Effector CD8-positive, alpha-beta T cell (primary cell): ENCODE results near the gene SRRM4.

Source experiments
- DNase-seq: peaks from one replicate; lab custom pipeline; 2025; lab: John Stamatoyannopoulos, UW

Gene SRRM4

GRCh38 chr12:119168721-119169120 lies 187.4 kb downstream of the SRRM4 start:
- DNase-seq, result no peak

GRCh38 chr12:119169150-119169549 lies 187.8 kb downstream of the SRRM4 start:
- no peak for DNase-seq

DNA sequence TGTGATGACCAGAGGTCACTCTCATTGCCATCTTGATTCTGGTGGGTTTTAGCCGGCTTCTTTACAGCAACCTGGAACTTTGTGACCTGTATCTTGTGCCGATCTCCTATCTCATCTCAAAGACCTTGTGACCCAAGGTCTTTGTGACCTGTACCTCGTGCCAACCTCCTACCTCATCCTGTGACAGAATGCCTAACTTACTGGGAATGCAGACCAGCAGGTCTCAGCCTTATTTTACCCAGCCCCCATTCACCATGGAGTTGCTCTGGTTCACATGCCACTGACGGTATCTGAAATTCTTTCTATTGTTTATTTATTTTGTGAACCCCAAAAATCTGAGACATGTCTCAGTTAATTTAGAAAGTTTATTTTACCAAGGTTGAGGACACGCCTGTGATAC lies 189.9 kb downstream of the SRRM4 start:
- DNase-seq, result no peak

DNA sequence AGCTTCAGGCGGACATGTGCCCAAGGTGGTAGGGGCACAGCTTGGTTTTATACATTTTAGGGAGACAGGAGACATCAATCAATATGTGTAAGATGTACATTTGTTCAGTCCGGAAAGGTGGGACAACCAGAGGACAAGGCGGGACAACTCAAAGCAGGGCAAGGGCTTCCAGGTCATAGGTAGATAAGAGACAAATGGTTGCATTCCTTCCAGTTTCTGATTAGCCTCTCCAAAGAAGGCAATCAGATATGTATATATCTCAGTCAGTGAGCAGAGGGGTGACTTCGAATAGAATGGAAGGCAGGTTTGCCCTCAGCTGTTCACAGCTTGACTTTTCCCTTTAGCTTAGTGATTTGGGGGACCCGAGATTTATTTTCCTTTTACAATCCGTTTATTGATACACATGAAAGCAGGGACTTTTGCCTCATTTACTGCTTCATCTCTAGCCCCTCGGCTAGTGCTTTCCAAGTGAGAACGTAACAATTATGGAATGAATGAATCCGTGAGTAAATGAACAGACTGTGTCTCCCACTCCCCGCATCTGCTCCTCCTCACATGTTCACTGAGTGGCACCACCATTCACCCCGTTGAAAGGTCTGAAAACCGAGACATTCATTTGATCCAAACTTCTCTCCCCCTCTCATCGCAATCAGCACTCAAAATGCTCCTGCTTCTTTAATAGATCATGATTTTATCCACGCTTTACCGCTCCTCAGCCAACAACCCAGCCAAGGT lies 190.5 kb downstream of the SRRM4 start:
- no peak for DNase-seq

DNA sequence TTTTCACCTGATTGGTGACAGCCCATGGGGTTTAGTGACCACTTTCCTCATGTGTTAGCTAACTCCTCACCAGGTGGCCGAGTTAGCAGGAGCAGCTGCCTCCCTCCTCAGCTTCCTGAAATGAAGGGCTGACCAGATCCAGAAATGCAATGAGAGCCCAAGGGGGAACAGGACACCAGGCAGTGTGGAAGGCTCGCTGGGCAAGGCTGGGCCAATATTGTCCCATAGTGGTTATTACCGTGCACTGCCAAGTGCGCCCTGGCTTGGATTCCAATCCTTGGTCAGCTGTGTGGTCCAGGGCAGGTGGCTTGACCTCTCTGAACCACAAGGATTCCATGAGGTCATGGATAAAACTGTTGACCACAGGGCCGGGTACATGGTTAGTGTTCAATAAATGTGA lies 193.7 kb downstream of the SRRM4 start:
- no peak for DNase-seq

GRCh38 chr12:119176267-119177055 lies 195.1 kb downstream of the SRRM4 start:
- no peak for DNase-seq

DNA sequence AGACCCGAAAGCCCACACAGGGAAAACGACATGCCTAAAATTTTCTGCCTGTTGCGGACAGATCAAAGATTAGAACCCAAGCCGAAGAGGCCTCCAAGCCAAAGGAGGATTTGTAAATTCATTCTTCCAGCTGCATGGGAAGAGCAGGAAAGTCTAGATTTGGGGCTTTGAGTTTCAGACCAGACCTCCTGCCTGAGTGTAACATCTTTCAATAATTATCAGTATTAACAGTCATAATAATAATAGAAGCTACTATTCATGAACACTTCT lies 195.7 kb downstream of the SRRM4 start:
- no peak for DNase-seq

DNA sequence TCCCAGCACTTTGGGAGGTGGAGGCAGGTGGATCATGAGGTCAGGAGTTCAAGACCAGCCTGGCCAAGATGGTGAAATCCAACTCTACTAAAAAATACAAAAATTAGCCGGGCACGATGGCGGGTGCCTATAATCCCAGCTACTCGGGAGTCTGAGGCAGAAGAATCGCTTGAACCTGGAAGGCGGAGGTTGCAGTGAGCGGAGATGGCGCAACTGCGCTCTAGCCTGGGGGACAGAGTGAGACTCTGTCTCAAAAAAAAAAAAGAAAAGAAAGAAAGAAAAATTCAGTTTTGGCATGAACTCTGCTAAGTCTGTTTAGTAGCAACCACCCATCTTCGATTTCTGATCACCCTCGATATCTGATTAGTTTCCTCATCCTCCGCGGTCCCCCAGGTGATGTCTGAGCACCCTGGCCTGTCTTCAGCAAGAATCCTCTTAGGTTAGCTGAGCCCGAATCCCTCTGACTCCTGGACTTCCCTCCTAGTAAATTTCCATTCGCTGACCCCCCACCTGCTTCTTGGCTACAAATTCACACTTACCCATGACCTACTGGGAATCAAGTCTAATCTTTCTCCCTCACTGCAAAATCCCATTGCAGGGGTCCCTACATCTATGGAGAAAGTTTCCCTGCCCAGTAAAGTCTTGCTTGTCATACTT lies 196.5 kb downstream of the SRRM4 start:
- no peak for DNase-seq

GRCh38 chr12:119178544-119179334 lies 197.4 kb downstream of the SRRM4 start, which contains the start of gene HSPB8:
Gene HSPB8, plus strand, starts transcription at chr12:119178931. Its CDS starts 382 bp downstream, at chr12:119179313.
- DNase-seq, result no peak

DNA sequence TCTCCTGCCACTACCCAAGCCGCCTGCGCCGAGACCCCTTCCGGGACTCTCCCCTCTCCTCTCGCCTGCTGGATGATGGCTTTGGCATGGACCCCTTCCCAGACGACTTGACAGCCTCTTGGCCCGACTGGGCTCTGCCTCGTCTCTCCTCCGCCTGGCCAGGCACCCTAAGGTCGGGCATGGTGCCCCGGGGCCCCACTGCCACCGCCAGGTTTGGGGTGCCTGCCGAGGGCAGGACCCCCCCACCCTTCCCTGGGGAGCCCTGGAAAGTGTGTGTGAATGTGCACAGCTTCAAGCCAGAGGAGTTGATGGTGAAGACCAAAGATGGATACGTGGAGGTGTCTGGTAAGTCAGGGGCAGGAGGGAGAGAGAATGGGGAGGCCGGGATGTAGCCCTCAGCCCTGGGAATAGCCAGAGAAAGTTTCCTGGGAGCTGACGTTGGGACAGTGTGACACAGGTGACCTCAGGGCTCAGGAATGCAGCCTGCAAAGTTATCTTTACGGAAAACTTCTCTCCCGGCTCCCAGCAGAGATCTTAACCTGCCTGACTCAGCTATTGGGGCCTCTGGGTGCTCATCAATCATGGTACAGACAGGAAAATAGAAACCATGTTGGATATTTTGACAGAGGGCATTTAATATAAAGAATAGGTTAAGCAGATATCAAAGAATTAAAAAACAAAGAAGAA lies 198.1 kb downstream of the SRRM4 start:
- DNase-seq, result no peak

DNA sequence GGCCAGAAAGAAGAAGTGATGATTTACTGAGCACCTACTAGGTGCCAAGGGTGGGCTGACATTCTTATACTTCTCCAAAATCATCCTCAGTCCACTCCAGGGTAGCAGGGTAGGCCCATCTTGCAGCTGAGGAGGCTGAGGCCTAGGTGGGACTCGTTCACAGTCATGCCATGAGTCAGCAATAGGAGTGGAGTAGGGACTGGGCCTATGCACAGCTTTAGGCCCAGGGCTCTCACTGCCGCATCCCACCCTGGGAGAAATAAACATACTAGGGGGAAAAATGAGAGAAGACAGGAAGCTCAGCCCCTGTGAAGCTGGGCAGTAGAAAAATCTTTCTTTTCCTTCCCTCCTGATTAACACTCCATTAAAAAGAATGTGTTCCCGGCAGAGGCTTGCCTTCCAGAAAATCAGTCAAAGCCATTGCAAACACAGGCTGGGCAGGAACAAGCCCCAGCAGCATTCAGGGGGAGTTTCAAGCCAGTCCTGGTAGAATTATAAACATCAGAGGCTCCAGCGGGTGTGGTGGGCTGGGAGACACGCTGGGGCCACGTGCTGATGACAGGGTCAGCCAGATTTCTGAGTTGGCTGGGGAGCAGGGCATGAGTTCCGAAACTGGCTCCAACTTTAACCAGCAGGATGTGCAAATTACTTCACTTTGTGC lies 199.2 kb downstream of the SRRM4 start:
- no peak for DNase-seq

- no peak for DNase-seq
These were observed 199.9 kb downstream of the SRRM4 start for GRCh38 chr12:119181202-119181601.

DNA sequence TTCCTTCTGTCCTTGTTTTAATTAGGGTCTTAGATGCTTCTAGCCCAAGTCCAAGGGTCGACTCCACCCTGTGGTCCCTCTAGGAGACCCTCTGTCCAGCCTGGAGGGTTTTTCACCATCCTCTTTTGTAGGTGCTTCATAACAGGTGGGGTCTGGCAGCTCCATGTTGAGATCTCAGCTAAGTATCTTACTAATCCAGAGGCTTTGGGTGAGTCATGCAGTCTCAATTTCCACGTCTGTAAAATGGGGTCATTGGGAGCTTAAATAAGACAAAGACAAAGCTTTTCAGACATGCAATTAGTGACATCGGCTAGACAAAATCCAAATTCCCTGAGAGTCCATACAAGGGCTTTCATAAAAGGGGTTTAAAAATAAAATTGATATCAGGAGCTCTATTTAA lies 200.6 kb downstream of the SRRM4 start:
- no peak for DNase-seq

GRCh38 chr12:119182701-119183493 lies 201.6 kb downstream of the SRRM4 start:
- DNase-seq, result no peak

GRCh38 chr12:119183942-119184695 lies 202.8 kb downstream of the SRRM4 start:
- no peak for DNase-seq

- DNase-seq, result no peak
These were observed 213.9 kb downstream of the SRRM4 start for GRCh38 chr12:119195256-119195655.

GRCh38 chr12:119198440-119198839 lies 217.1 kb downstream of the SRRM4 start:
- no peak for DNase-seq

DNA sequence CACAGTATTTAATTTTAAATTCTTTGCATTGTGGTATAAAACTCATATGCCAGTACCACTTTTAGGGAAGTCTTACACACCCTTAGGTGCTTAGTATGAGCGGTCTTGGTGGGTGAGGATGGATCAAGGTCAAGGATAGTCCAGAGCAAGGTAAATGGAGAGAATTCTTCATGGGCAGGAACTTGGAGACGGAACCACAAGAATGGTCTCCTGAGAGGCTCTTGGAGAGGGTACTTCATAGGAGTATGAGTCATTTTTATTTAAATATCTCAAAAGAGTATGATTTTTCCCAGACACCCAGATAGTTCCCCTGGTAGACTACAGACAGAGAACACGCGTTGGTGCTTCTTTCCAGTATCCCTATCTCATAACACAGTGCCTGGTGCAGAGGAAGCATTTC lies 219.3 kb downstream of the SRRM4 start:
- no peak for DNase-seq

GRCh38 chr12:119201789-119202543 lies 220.6 kb downstream of the SRRM4 start:
- no peak for DNase-seq
